ENCODE data around the gene NR3C2. TPM values are rescaled to one million over a fixed set of nuclear protein-coding genes. Genes with fewer than 3 reads are reported as not detected.

The NR3C2 gene
- total and polyA plus RNA-seq, 10 of the 15 experiments (the other 5 are each of a cell fraction or from before 2014, with no cell fraction given): 0.05 to 0.11 (median 0.08) TPM; not detected in 4

GRCh38 chr4:148265627-148266026, 176.6 kb downstream of the NR3C2 start:
- CTCF ChIA-PET: no interaction called here
- Histone ChIP-seq H3K4me2 (ENCODE audit: control insufficient read depth, insufficient read depth) (no peak overlapping the region), H3K27me3 (replicated peaks in 1 of 2; ENCODE audit: control insufficient read depth in 2 of 2, insufficient read depth in 2 of 2, low read length in 1 of 2) (no peaks in the 10 kb centered on the region), H2AFZ (ENCODE audit: control insufficient read depth, low read depth, low read length) (no peak overlapping the region), H3K4me3 (no peak overlapping the region), H3K36me3 (ENCODE audit: control insufficient read depth in 2 of 2, insufficient read depth in 2 of 2, low read length in 1 of 2) (no peaks in the 10 kb centered on the region), H3K9me3 (replicated peaks; ENCODE audit: control insufficient read depth, insufficient read depth, low read length) (no peaks in the 10 kb centered on the region), H3K4me1 (ENCODE audit: control insufficient read depth, insufficient read depth, low read length) (no peaks in the 10 kb centered on the region), H4K20me1 (ENCODE audit: control insufficient read depth, insufficient read depth) (no peaks in the 10 kb centered on the region), H3K79me2 (ENCODE audit: control insufficient read depth, insufficient read depth, low read length) (no peaks in the 10 kb centered on the region), H3K27ac (ENCODE audit: control insufficient read depth, insufficient read depth) (no peak overlapping the region), H3K9ac (ENCODE audit: control insufficient read depth, insufficient read depth, low read length) (no peak overlapping the region)
- in situ Hi-C loops (cut with MboI): no loop called here
- WGBS (ENCODE audit: insufficient coverage, insufficient replicate concordance, low lambda C conversion rate, missing lambda C conversion rate): 22% methylated on average over 5 of the region's 5 CpGs
- POLR2A ChIA-PET: no interaction called here
- SMC1A ChIA-PET (ENCODE audit: uncharacterized antibody, unreplicated experiment): interaction anchor here (0.7 to 1.2 kb wide), 2 partner anchors 23 to 125 kb away, joined by 3 to 4 read pairs; no protein-coding TSS in a partner anchor
- FAIRE-seq (no peak), DNase-seq (ENCODE audit: low read depth, low spot score) (no peak), ATAC-seq (no peak)
- RAD21 ChIA-PET (ENCODE audit: unreplicated experiment): no interaction called here
- TF ChIP-seq RBBP5 (conservative IDR thresholded peaks at IDR 0.05): no peak
- TF ChIP-seq JUND (IDR thresholded peaks at IDR 0.05; ENCODE audit: low read depth, low read length): no peak
- no peak for TF ChIP-seq EZH2 (IDR thresholded peaks at IDR 0.05; ENCODE audit: borderline replicate concordance, control insufficient read depth, low read depth, low read length)
- no peak for TF ChIP-seq ZNF207 (IDR thresholded peaks at IDR 0.05; ENCODE audit: borderline replicate concordance)
- TF ChIP-seq ZNF217 (IDR thresholded peaks at IDR 0.05): no peak
- TF ChIP-seq ATF3 (IDR thresholded peaks at IDR 0.05; ENCODE audit: borderline replicate concordance, extremely low read depth, low read depth, low read length): no peak
- no peak for TF ChIP-seq NFYA (IDR thresholded peaks at IDR 0.05; ENCODE audit: borderline replicate concordance, low read depth, low read length)
- TF ChIP-seq ZNF592 (IDR thresholded peaks at IDR 0.05): no peak
- no peak for TF ChIP-seq POU2F2 (IDR thresholded peaks at IDR 0.05; ENCODE audit: borderline replicate concordance, low read depth, low read length)
- TF ChIP-seq CTCF (IDR thresholded peaks at IDR 0.05 in 2 of 3, conservative IDR thresholded peaks at IDR 0.05 in 1 of 3; ENCODE audit: control insufficient read depth in 2 of 3, extremely low read depth in 1 of 3, insufficient read depth in 1 of 3, low read depth in 3 of 3, low read length in 3 of 3): no peak
- no peak for TF ChIP-seq MEF2A (IDR thresholded peaks at IDR 0.05; ENCODE audit: insufficient read depth, low read depth, low read length)
- TF ChIP-seq EGR1 (IDR thresholded peaks at IDR 0.05; ENCODE audit: borderline replicate concordance in 1 of 2, low read depth in 2 of 2, low read length in 2 of 2): no peak
- no peak for TF ChIP-seq BHLHE40 (IDR thresholded peaks at IDR 0.05; ENCODE audit: borderline replicate concordance in 1 of 2, low read depth in 2 of 2, low read length in 1 of 2)
- TF ChIP-seq SKIL (IDR thresholded peaks at IDR 0.05; ENCODE audit: low read depth, poor library complexity, severe bottlenecking): no peak
- no peak for TF ChIP-seq ZSCAN29 (IDR thresholded peaks at IDR 0.05)
- TF ChIP-seq TCF7 (IDR thresholded peaks at IDR 0.05; ENCODE audit: borderline replicate concordance): no peak
- BruUV-seq (replicated peaks): no TSS peak
- intact Hi-C loops (cut with micrococcal nuclease; ENCODE audit: unreplicated experiment): no loop called here
